Upper lobe of right lung (tissue), 1 donor: ENCODE data around the gene CCDC183. TPM values are rescaled to one million over a fixed set of nuclear protein-coding genes. Genes with fewer than 3 reads are reported as not detected.

Experiments used
- ATAC-seq: fragments of 200-7000 bp; cut with Tn5 transposase; one replicate; pipeline ENCODE4 v1.9.1; 2020; ENCODE audit warnings: mild to moderate bottlenecking, moderate library complexity
- DNase-seq: peaks from one replicate; pipeline ENCODE4 v3.0.0-alpha.2; 2020
- H3K27ac ChIP-seq: fragments of 200-600 bp; one replicate; pipeline ENCODE4 v1.8.0; 2022
- H3K27me3 ChIP-seq: fragments of 200-600 bp; one replicate; pipeline ENCODE4 v1.8.0; 2022; ENCODE audit warnings: mild to moderate bottlenecking
- H3K36me3 ChIP-seq: fragments of 200-600 bp; one replicate; pipeline ENCODE4 v1.8.0; 2022
- H3K4me1 ChIP-seq: fragments of 200-600 bp; one replicate; pipeline ENCODE4 v1.8.0; 2022
- H3K4me3 ChIP-seq: fragments of 200-600 bp; one replicate; pipeline ENCODE4 v1.8.0; 2022; ENCODE audit warnings: mild to moderate bottlenecking
- H3K9me3 ChIP-seq: fragments of 200-600 bp; one replicate; pipeline ENCODE4 v1.8.0; 2022
- CTCF ChIP-seq: fragments of 200-600 bp; IDR thresholded peaks from one replicate; pipeline ENCODE4 v1.8.0; 2022; ENCODE audit warnings: antibody characterized with exemption
- intact Hi-C: fragments of 100-400 bp; cut with DNase I; formaldehyde crosslinking; loops from one replicate; pipeline ENCODE4 v1.11.0; 2022
- microRNA-seq: library from miRNA; unstranded; fragments of <30 nt; microRNA quantifications from one replicate; pipeline ENCODE4 v1.2.0, GENCODE V29; 2020; ENCODE audit warnings: borderline microRNAs expressed
- total RNA-seq: library from RNA; stranded (reverse); fragmentation: NEBNext Ultra II Directional; extraction: Animal tissue kit (Norgen Biotek cat#: 25700); gene quantifications from one replicate; pipeline ENCODE4 v1.2.1, GENCODE V29; 2021
- donor health status: DM: no; HTN: yes; CAD: no; lungs with severe emphysema.

The CCDC183 gene
- total RNA-seq, 1 donor from 2014 or later = 4.0 TPM

- Histone ChIP-seq H3K36me3 (peaks cover 12% of the 10 kb centered on the region), H3K4me1 (peaks cover 4% of the 10 kb centered on the region), H3K27me3 (no peaks in the 10 kb centered on the region), H3K27ac (no peak overlapping the region), H3K4me3 (no peak overlapping the region), H3K9me3 (no peaks in the 10 kb centered on the region)
- no peak for TF ChIP-seq CTCF
- intact Hi-C loops = no loop called here
- ATAC-seq (no peak), DNase-seq (no peak)
Measured at GRCh38 chr9:136856541-136857141, 60.5 kb downstream of the CCDC183 start.

- no peak for DNase-seq
- Histone ChIP-seq H3K9me3 (no peaks in the 10 kb centered on the region), H3K4me1 (peaks cover 4% of the 10 kb centered on the region), H3K36me3 (peaks cover 17% of the 10 kb centered on the region), H3K4me3 (no peak overlapping the region), H3K27ac (no peak overlapping the region), H3K27me3 (no peaks in the 10 kb centered on the region)
- no peak for ATAC-seq
- TF ChIP-seq CTCF = no peak
- intact Hi-C loops = no loop called here
Measured at GRCh38 chr9:136857166-136857565, 61.0 kb downstream of the CCDC183 start.

Small RNA genes within 50 kb of the gene (microRNA-seq; reads per million reads assigned to microRNA genes)
- gene MIR4292 = not detected
- not detected for gene MIR6722

Other genes with a start within 250 kb of the CCDC183 start
- gene EGFL7, start 133.4 kb upstream of the CCDC183 start, total RNA-seq = 302 TPM
- gene AGPAT2, start 108.9 kb upstream of the CCDC183 start, total RNA-seq = 117 TPM
- gene DIPK1B, start 83.8 kb upstream of the CCDC183 start, total RNA-seq = 17.7 TPM
- 11.2 TPM for gene LCN10, start 53.4 kb upstream of the CCDC183 start, total RNA-seq
- 21.5 TPM for gene LCN6, start 47.8 kb upstream of the CCDC183 start, total RNA-seq
- not detected for gene LCN8, start 38.1 kb upstream of the CCDC183 start, total RNA-seq
- gene LCN15, start 31.8 kb upstream of the CCDC183 start, total RNA-seq = not detected
- gene TMEM141, start 5.0 kb upstream of the CCDC183 start, total RNA-seq = 64.4 TPM
- gene RABL6, start 11.6 kb downstream of the CCDC183 start, total RNA-seq = 68.2 TPM
- 2.7 TPM for gene AJM1, start 46.1 kb downstream of the CCDC183 start, total RNA-seq
- 82.1 TPM for gene PHPT1, start 53.1 kb downstream of the CCDC183 start, total RNA-seq
- gene MAMDC4, start 56.0 kb downstream of the CCDC183 start, total RNA-seq = 12.9 TPM
- 250 TPM for gene EDF1, start 70.0 kb downstream of the CCDC183 start, total RNA-seq
- 14.8 TPM for gene TRAF2, start 90.2 kb downstream of the CCDC183 start, total RNA-seq
- gene FBXW5, start 148.4 kb downstream of the CCDC183 start, total RNA-seq = 91.2 TPM
- gene C8G, start 148.9 kb downstream of the CCDC183 start, total RNA-seq = 1.1 TPM
- gene LCN12, start 155.9 kb downstream of the CCDC183 start, total RNA-seq = 2.6 TPM
- gene PTGDS, start 181.2 kb downstream of the CCDC183 start, total RNA-seq = 477 TPM
- gene LCNL1, start 186.7 kb downstream of the CCDC183 start, total RNA-seq = 5.1 TPM
- 53.1 TPM for gene PAXX, start 196.1 kb downstream of the CCDC183 start, total RNA-seq
- 80.7 TPM for gene CLIC3, start 200.2 kb downstream of the CCDC183 start, total RNA-seq
- 44.3 TPM for gene ABCA2, start 231.9 kb downstream of the CCDC183 start, total RNA-seq
- 0.81 TPM for gene FUT7, start 235.8 kb downstream of the CCDC183 start, total RNA-seq
- gene NPDC1, start 249.8 kb downstream of the CCDC183 start, total RNA-seq = 152 TPM